ENCODE data around the gene SLC26A4. TPM values are rescaled to one million over a fixed set of nuclear protein-coding genes. Genes with fewer than 3 reads are reported as not detected.

The SLC26A4 gene
- total RNA-seq, 1 donor from 2014 or later = 0.47 TPM

- DNase-seq (ENCODE audit: extremely low read depth, low read depth, low spot score) = no peak
Observed at GRCh38 chr7:107694386-107694785, 33.8 kb downstream of the SLC26A4 start.

- no peak for DNase-seq (ENCODE audit: extremely low read depth, low read depth, low spot score)
Observed at GRCh38 chr7:107696330-107696946, 35.8 kb downstream of the SLC26A4 start.

GRCh38 chr7:107697321-107698049 is 36.9 kb downstream of the SLC26A4 start:
- DNase-seq (ENCODE audit: extremely low read depth, low read depth, low spot score) = no peak

GRCh38 chr7:107700570-107700969 is 39.9 kb downstream of the SLC26A4 start:
- DNase-seq (ENCODE audit: extremely low read depth, low read depth, low spot score) = no peak

GRCh38 chr7:107701191-107701590 is 40.6 kb downstream of the SLC26A4 start:
- DNase-seq (ENCODE audit: extremely low read depth, low read depth, low spot score) = no peak

GRCh38 chr7:107703219-107703618 is 42.6 kb downstream of the SLC26A4 start:
- DNase-seq (ENCODE audit: extremely low read depth, low read depth, low spot score) = no peak

GRCh38 chr7:107703872-107704271 is 43.2 kb downstream of the SLC26A4 start:
- DNase-seq (ENCODE audit: extremely low read depth, low read depth, low spot score) = no peak

GRCh38 chr7:107708956-107709355 is 48.3 kb downstream of the SLC26A4 start:
- DNase-seq (ENCODE audit: extremely low read depth, low read depth, low spot score) = no peak

- no peak for DNase-seq (ENCODE audit: extremely low read depth, low read depth, low spot score)
Observed at GRCh38 chr7:107711301-107711700, 50.7 kb downstream of the SLC26A4 start.

- DNase-seq (ENCODE audit: extremely low read depth, low read depth, low spot score) = no peak
Observed at GRCh38 chr7:107712025-107712424, 51.4 kb downstream of the SLC26A4 start.

GRCh38 chr7:107712896-107713295 is 52.3 kb downstream of the SLC26A4 start:
- DNase-seq (ENCODE audit: extremely low read depth, low read depth, low spot score) = no peak

- DNase-seq (ENCODE audit: extremely low read depth, low read depth, low spot score) = no peak
Observed at GRCh38 chr7:107715531-107715930, 54.9 kb downstream of the SLC26A4 start.

GRCh38 chr7:107718456-107719193 is 58.0 kb downstream of the SLC26A4 start:
- DNase-seq (ENCODE audit: extremely low read depth, low read depth, low spot score) = no peak

- no peak for DNase-seq (ENCODE audit: extremely low read depth, low read depth, low spot score)
Observed at GRCh38 chr7:107721286-107721685, 60.7 kb downstream of the SLC26A4 start.

GRCh38 chr7:107723255-107723654 is 62.6 kb downstream of the SLC26A4 start:
- DNase-seq (ENCODE audit: extremely low read depth, low read depth, low spot score) = no peak

GRCh38 chr7:107725138-107725740 is 64.6 kb downstream of the SLC26A4 start:
- no peak for DNase-seq (ENCODE audit: extremely low read depth, low read depth, low spot score)

GRCh38 chr7:107726356-107727130 is 65.9 kb downstream of the SLC26A4 start:
- DNase-seq (ENCODE audit: extremely low read depth, low read depth, low spot score) = no peak

GRCh38 chr7:107728276-107728675 is 67.6 kb downstream of the SLC26A4 start:
- no peak for DNase-seq (ENCODE audit: extremely low read depth, low read depth, low spot score)

GRCh38 chr7:107742678-107743566 is 82.3 kb downstream of the SLC26A4 start:
- DNase-seq (ENCODE audit: extremely low read depth, low read depth, low spot score) = no peak
